SJCRH30 (cell line): ENCODE results near the gene CASP7. TPM values are rescaled to one million over a fixed set of nuclear protein-coding genes. Genes with fewer than 3 reads are reported as not detected.
"Not testable (repeated sequence)": the region's sequence is repeated elsewhere in the genome, so short reads cannot be mapped to it uniquely, and the experiment has no call there.

ENCODE experiments used
- DNase-seq, 2 experiments: peaks; one replicate each; pipeline ENCODE4 v3.0.0-alpha.2; 2015 to 2020
- H3K27ac ChIP-seq: fragments of 250-450 bp; sonication (Bioruptor Pico); 2 replicates; pipeline ENCODE4 v1.5.1; 2020; ENCODE audit warnings: mild to moderate bottlenecking, moderate library complexity
- H3K27me3 ChIP-seq: fragments of 250-450 bp; sonication (Bioruptor Pico); 2 replicates; pipeline ENCODE4 v1.5.1; 2020; ENCODE audit warnings: mild to moderate bottlenecking, moderate library complexity
- H3K36me3 ChIP-seq: fragments of 250-450 bp; sonication (Bioruptor Pico); 2 replicates; pipeline ENCODE4 v1.5.1; 2020; ENCODE audit warnings: mild to moderate bottlenecking, moderate library complexity
- H3K4me1 ChIP-seq: fragments of 250-450 bp; sonication (Bioruptor Pico); 2 replicates; pipeline ENCODE4 v1.5.1; 2020; ENCODE audit warnings: mild to moderate bottlenecking, moderate library complexity
- H3K4me3 ChIP-seq: fragments of 250-450 bp; sonication (Bioruptor Pico); 2 replicates; pipeline ENCODE4 v1.5.1; 2020; ENCODE audit warnings: mild to moderate bottlenecking, moderate library complexity
- H3K9me3 ChIP-seq: fragments of 250-450 bp; sonication (Bioruptor Pico); replicated peaks from 2 replicates; pipeline ENCODE4 v1.5.1; 2020; ENCODE audit warnings: mild to moderate bottlenecking, moderate library complexity
- total RNA-seq: library from RNA; depleted of rRNA; stranded (reverse); fragments of >200 nt; shearing (Covaris generic); gene quantifications from 2 replicates; pipeline ENCODE4 v1.2.3, GENCODE V29; 2014; rRNA removed

CASP7 gene
- total RNA-seq, 1 experiment from 2014 or later: 38.1 TPM

DNA sequence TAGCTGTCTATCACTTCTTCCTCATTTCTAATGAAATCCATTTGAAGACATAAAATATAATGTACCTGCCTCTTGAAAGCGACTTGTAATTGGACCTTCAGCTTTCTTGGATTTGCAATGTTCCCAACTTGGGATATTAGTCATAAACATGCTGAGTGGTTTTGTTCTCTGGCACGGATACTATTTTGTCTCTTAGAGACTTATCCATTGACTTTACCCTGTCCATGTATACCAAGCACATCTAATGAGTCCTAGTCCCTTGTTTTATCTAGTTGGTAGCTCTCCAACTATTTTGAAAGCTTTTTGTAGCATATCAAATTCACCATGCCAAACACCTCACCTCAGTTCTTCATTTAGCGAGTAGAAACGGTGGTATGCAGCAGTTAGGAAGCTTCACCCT is 90.6 kb downstream of the CASP7 start:
- H3K27ac ChIP-seq: no peak overlapping the region
- H3K4me1 ChIP-seq: peaks cover 12% of the 10 kb centered on the region; the same call in 1 of the 2 replicates
- no peaks in the 10 kb centered on the region for H3K27me3 ChIP-seq
- no peak for DNase-seq
- no peaks in the 10 kb centered on the region for H3K9me3 ChIP-seq
- no peak overlapping the region for H3K4me3 ChIP-seq
- H3K36me3 ChIP-seq: peaks cover 3% of the 10 kb centered on the region; the same call in 1 of the 2 replicates

DNA sequence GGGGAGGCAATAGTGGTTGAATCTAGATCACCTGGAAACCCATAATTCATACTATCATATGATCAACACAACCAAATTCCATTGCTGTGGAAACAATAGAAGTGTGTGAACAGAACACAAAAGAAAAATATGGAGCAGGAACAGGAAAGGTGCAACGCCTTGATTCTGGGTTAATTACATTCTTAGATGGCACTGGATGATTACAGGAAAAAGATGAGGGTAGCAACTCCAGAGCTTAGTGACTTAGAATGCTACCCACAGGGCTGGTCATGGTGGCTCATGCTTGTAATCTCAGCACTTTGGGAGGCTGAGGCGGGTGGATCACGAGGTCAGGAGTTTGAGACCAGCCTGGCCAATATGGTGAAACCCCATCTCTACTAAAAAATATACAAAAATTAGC is 91.4 kb downstream of the CASP7 start:
- H3K36me3 ChIP-seq, H3K9me3 ChIP-seq, H3K4me3 ChIP-seq, H3K27ac ChIP-seq, DNase-seq, H3K27me3 ChIP-seq: not testable (repeated sequence)
- peaks cover 12% of the 10 kb centered on the region; the same call in 1 of the 2 replicates for H3K4me1 ChIP-seq

DNA sequence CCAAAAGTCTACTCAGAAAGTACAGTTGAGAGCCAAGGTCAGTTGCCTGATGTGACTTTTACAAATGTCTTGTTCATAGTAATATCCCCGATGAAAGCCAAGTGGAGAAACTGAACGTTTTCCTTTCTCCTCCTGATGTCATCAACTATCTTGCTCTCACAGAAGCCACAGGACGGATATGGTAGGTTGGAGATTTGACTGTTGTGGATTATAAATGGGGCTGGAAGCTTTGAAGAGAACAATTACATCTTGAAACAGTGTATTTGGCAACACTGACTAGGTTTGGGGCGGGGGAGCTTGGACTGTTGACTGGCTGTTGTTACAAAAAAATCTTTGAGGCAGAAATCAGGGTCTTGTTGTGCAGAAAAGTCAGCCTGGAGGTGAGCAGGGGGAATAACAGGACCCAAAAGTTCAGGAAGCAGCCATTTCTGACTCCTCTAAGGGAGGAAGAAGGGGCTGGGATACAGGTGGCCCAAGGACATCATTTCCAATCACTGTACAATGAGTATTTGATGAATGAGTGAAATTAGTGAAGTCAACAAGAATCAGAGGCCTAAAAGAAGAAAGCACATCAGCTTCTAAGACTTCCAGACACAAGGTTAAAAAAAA is 96.1 kb downstream of the CASP7 start:
- Histone ChIP-seq H3K27me3 (no peaks in the 10 kb centered on the region), H3K36me3 (peaks cover 2% of the 10 kb centered on the region; the same call in 1 of the 2 replicates), H3K9me3 (no peaks in the 10 kb centered on the region), H3K4me1 (no peaks in the 10 kb centered on the region), H3K27ac (no peak overlapping the region), H3K4me3 (no peak overlapping the region)
- no peak for DNase-seq

DNA sequence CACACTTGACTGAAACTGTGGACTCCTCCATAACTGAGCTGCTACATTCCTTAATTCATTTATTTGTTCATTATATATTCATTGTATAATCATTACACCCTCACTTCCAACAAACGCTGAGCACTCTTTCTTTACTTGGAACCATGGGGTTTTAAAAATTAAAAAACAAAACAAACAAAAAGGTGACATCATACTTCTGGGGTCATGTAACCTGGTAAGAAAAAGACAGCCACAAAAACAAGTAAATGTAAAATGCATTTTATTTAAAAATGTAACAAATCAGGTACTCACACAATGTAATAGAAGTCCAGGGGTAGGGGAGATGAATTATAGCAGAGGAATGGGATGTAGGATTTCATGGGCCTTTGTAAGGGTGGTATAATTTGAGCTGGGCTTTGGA is 96.8 kb downstream of the CASP7 start:
- Histone ChIP-seq H3K36me3 (no peaks in the 10 kb centered on the region), H3K27me3 (no peaks in the 10 kb centered on the region)
- DNase-seq: no peak

More for the DNA sequence above, 96.8 kb downstream of the CASP7 start:
- H3K4me1 ChIP-seq: no peaks in the 10 kb centered on the region
- no peaks in the 10 kb centered on the region for H3K9me3 ChIP-seq
- no peak overlapping the region for H3K27ac ChIP-seq
- no peak overlapping the region for H3K4me3 ChIP-seq

Other genes with a start within 250 kb of the CASP7 start
- gene HABP2, start 126.9 kb upstream of the CASP7 start, total RNA-seq: not detected in 2 replicates
- gene NRAP, start 15.9 kb upstream of the CASP7 start, total RNA-seq: not detected in 2 replicates
- 6.1 and 7.3 TPM in 2 replicates for gene PLEKHS1, start 71.8 kb downstream of the CASP7 start, total RNA-seq
- gene DCLRE1A, start 174.2 kb downstream of the CASP7 start, total RNA-seq: 16.7 and 19.7 TPM in 2 replicates
- gene NHLRC2, start 174.7 kb downstream of the CASP7 start, total RNA-seq: 22.1 and 28.6 TPM in 2 replicates